Esophagus squamous epithelium (tissue), 5 donors: ENCODE data around the gene USP2. TPM values are rescaled to one million over a fixed set of nuclear protein-coding genes. Genes with fewer than 3 reads are reported as not detected.

Source experiments
- DNase-seq: peaks from one replicate; lab custom pipeline; 2025; lab: John Stamatoyannopoulos, UW
- H3K27ac ChIP-seq, 4 donors: fragments of 200-600 bp; sonication (generic); one replicate each; pipeline ENCODE4 v1.5.1; 2016 to 2019; ENCODE audit warnings: mild to moderate bottlenecking in 1 of 4
- H3K27me3 ChIP-seq, 4 donors: fragments of 200-600 bp; sonication (generic); 1 replicate in 3 of 4; 2 replicates in 1 of 4; pipeline versions ENCODE4 v1.5.1 to v1.6.0; 2017 to 2021; ENCODE audit warnings: antibody characterized with exemption in 1 of 4
- H3K36me3 ChIP-seq, 3 donors: fragments of 200-600 bp; sonication (generic); one replicate each; pipeline ENCODE4 v1.5.1; 2016 to 2019
- H3K4me1 ChIP-seq, 3 donors: fragments of 200-600 bp; sonication (generic); one replicate each; pipeline ENCODE4 v1.5.1; 2017 to 2019
- H3K4me3 ChIP-seq, 4 donors: fragments of 200-600 bp; sonication (generic); 1 replicate in 3 of 4; 2 replicates in 1 of 4; pipeline ENCODE4 v1.5.1; 2016 to 2019; ENCODE audit warnings: mild to moderate bottlenecking in 2 of 4, moderate library complexity in 1 of 4
- H3K9me3 ChIP-seq, 3 donors: fragments of 200-600 bp; sonication (generic); one replicate each; pipeline ENCODE4 v1.5.1; 2016 to 2019
- CTCF ChIP-seq, 6 experiments: fragments of 450-650 bp in 4 of 6; fragments of 200-600 bp in 2 of 6; sonication (generic) in 2 of 6; IDR thresholded peaks; one replicate each; pipeline ENCODE4 v1.5.1; 2016 to 2019; ENCODE audit warnings: antibody characterized with exemption in 6 of 6, mild to moderate bottlenecking in 4 of 6, moderate library complexity in 4 of 6
- POLR2A ChIP-seq, 4 donors: fragments of 450-650 bp; IDR thresholded peaks; one replicate each; pipeline ENCODE4 v1.6.1; 2017; ENCODE audit warnings: antibody characterized with exemption in 4 of 4, mild to moderate bottlenecking in 4 of 4, moderate library complexity in 3 of 4
- WGBS, 2 donors: methylation state at CpG; one replicate each; pipeline ENCODE4 v1.1.5; 2018; 5-methylcytosine and 5-hydroxymethylcytosine counted together
- intact Hi-C: fragments of 100-400 bp; cut with DNase I; formaldehyde crosslinking; loops from one replicate; pipeline ENCODE4 v1.15.0; 2022
- total RNA-seq, 4 donors: library from RNA; depleted of rRNA; stranded (reverse); fragments of >200 nt; gene quantifications; one replicate each; pipeline ENCODE4 v1.1.0, GENCODE V29; 2016
- donor health status: DM: yes; HTN: yes; CAD: no.

The USP2 gene
- total RNA-seq, 4 donors from 2014 or later: 1.9 to 9.6 (median 4.8) TPM

GRCh38 chr11:119378851-119379465 lies 2.5 kb downstream of the USP2 start:
- peak overlapping the region in 1 of 4 donors; percentile 13 for H3K27ac ChIP-seq
- 71 to 83% methylated on average over 2 to 10 of the region's 10 CpGs for WGBS, 2 donors

GRCh38 chr11:119377961-119378667 lies 3.4 kb downstream of the USP2 start:
- Histone ChIP-seq H3K4me3 (no peak overlapping the region), H3K4me1 (peaks cover 15 to 74% (median 46%) of the 10 kb centered on the region in 3 donors), H3K27me3 (no peaks in the 10 kb centered on the region), H3K36me3 (no peaks in the 10 kb centered on the region), H3K27ac (peak overlapping the region in 2 of 4 donors; percentile 75 to 87), H3K9me3 (no peaks in the 10 kb centered on the region)
- TF ChIP-seq CTCF (IDR thresholded peaks at IDR 0.05): no peak
- no peak for TF ChIP-seq POLR2A (IDR thresholded peaks at IDR 0.05)
- no CpG with 5 or more reads among the region's 6 CpGs for WGBS, 2 donors
- intact Hi-C loops: no loop called here
- no peak for DNase-seq

More at GRCh38 chr11:119378851-119379465, 2.5 kb downstream of the USP2 start:
- H3K4me1 ChIP-seq: peaks cover 15 to 67% (median 46%) of the 10 kb centered on the region in 3 donors
- DNase-seq: no peak
- intact Hi-C loops: no loop called here
- no peak overlapping the region for H3K4me3 ChIP-seq
- no peak for TF ChIP-seq POLR2A (IDR thresholded peaks at IDR 0.05)
- no peak for TF ChIP-seq CTCF (IDR thresholded peaks at IDR 0.05)
- no peaks in the 10 kb centered on the region for H3K27me3 ChIP-seq
- H3K36me3 ChIP-seq: no peaks in the 10 kb centered on the region
- H3K9me3 ChIP-seq: no peaks in the 10 kb centered on the region

- no peak for DNase-seq
- no peaks in the 10 kb centered on the region for H3K27me3 ChIP-seq
- no peak for TF ChIP-seq CTCF (IDR thresholded peaks at IDR 0.05)
- WGBS, 2 donors: 33 to 59% methylated on average over 6 to 9 of the region's 12 CpGs
- H3K36me3 ChIP-seq: no peaks in the 10 kb centered on the region
- peak overlapping the region in 3 of 4 donors; percentile 17 to 87 (median 75) for H3K27ac ChIP-seq
- intact Hi-C loops: no loop called here
- peaks cover 17 to 81% (median 45%) of the 10 kb centered on the region in 3 donors for H3K4me1 ChIP-seq
- no peaks in the 10 kb centered on the region for H3K9me3 ChIP-seq
- no peak overlapping the region for H3K4me3 ChIP-seq
Observed at GRCh38 chr11:119377112-119377901, 4.2 kb downstream of the USP2 start.

- intact Hi-C loops: no loop called here
- peak overlapping the region; percentile 48 to 87 (median 80) for H3K27ac ChIP-seq
- H3K36me3 ChIP-seq: no peaks in the 10 kb centered on the region
- H3K4me3 ChIP-seq: peak overlapping the region in 1 of 4 donors; percentile 2
- no peaks in the 10 kb centered on the region for H3K9me3 ChIP-seq
- no peaks in the 10 kb centered on the region for H3K27me3 ChIP-seq
- 29 to 32% methylated on average over 4 of the region's 11 CpGs for WGBS, 2 donors
- H3K4me1 ChIP-seq: peaks cover 18 to 82% (median 49%) of the 10 kb centered on the region in 3 donors
- no peak for DNase-seq
- TF ChIP-seq POLR2A (IDR thresholded peaks at IDR 0.05): no peak
- no peak for TF ChIP-seq CTCF (IDR thresholded peaks at IDR 0.05)
Observed at GRCh38 chr11:119376197-119376847, 5.2 kb downstream of the USP2 start.
